SK-N-SH treated with all-trans-retinoic acid at 6 μM for 48 hours (cell line): ENCODE measurements around the gene ANKRD29.

Source experiments
- ATAC-seq: fragments of 200-7000 bp; cut with Tn5 transposase; 3 replicates; pipeline ENCODE4 v1.9.1; 2020; ENCODE audit warnings: mild to moderate bottlenecking, moderate library complexity
- ARNTL ChIP-seq: fragments of 450-650 bp; formaldehyde crosslinking; IDR thresholded peaks from 2 replicates; pipeline ENCODE4 v1.5.0; 2020; ENCODE audit warnings: low read depth, mild to moderate bottlenecking, moderate library complexity, borderline replicate concordance
- BACH2 ChIP-seq: fragments of 250-450 bp; sonication (Bioruptor Pico); IDR thresholded peaks from 2 replicates; pipeline ENCODE4 v1.9.0; 2021; ENCODE audit warnings: mild to moderate bottlenecking, borderline replicate concordance
- CSDC2 ChIP-seq: fragments of 250-450 bp; sonication (Bioruptor Pico); IDR thresholded peaks from 2 replicates; pipeline ENCODE4 v1.5.0; 2020; ENCODE audit warnings: mild to moderate bottlenecking, moderate library complexity
- CSRNP3 ChIP-seq: fragments of 250-450 bp; sonication (Bioruptor Pico); IDR thresholded peaks from 2 replicates; pipeline ENCODE4 v1.5.1; 2021; ENCODE audit warnings: mild to moderate bottlenecking, moderate library complexity
- ESRRG ChIP-seq: fragments of 250-450 bp; sonication (Bioruptor Pico); IDR thresholded peaks from 2 replicates; pipeline ENCODE4 v1.6.1; 2021; ENCODE audit warnings: mild to moderate bottlenecking
- GLIS3 ChIP-seq: fragments of 250-450 bp; sonication (Bioruptor Pico); IDR thresholded peaks from 2 replicates; pipeline ENCODE4 v1.5.0; 2020; ENCODE audit warnings: mild to moderate bottlenecking, moderate library complexity
- ISL1 ChIP-seq: fragments of 250-450 bp; sonication (Bioruptor Pico); IDR thresholded peaks from 2 replicates; pipeline ENCODE4 v2.1.2; 2022; ENCODE audit warnings: mild to moderate bottlenecking, moderate library complexity
- OSR1 ChIP-seq: fragments of 250-450 bp; sonication (Bioruptor Pico); IDR thresholded peaks from 2 replicates; pipeline ENCODE4 v1.8.0; 2022; ENCODE audit warnings: moderate library complexity, mild to moderate bottlenecking, inconsistent platforms
- PATZ1 ChIP-seq: fragments of 250-450 bp; sonication (Bioruptor Pico); IDR thresholded peaks from 2 replicates; pipeline ENCODE4 v1.8.0; 2020; ENCODE audit warnings: mild to moderate bottlenecking, moderate library complexity, borderline replicate concordance
- POU6F1 ChIP-seq: fragments of 250-450 bp; sonication (Bioruptor Pico); IDR thresholded peaks from 2 replicates; pipeline ENCODE4 v1.8.0; 2021; ENCODE audit warnings: low read depth, mild to moderate bottlenecking, moderate library complexity, borderline replicate concordance
- PPARA ChIP-seq: fragments of 250-450 bp; sonication (Bioruptor Pico); IDR thresholded peaks from 2 replicates; pipeline ENCODE4 v1.5.0; 2020; ENCODE audit warnings: mild to moderate bottlenecking, borderline replicate concordance
- RARB ChIP-seq: fragments of 250-450 bp; sonication (Bioruptor Pico); IDR thresholded peaks from 2 replicates; pipeline ENCODE4 v1.8.0; 2021; ENCODE audit warnings: mild to moderate bottlenecking, moderate library complexity
- SNAI2 ChIP-seq: fragments of 250-450 bp; sonication (Bioruptor Pico); IDR thresholded peaks from 2 replicates; pipeline ENCODE4 v1.5.0; 2020; ENCODE audit warnings: mild to moderate bottlenecking, moderate library complexity
- TCF4 ChIP-seq: fragments of 250-450 bp; sonication (Bioruptor Pico); IDR thresholded peaks from 2 replicates; pipeline ENCODE4 v1.8.0; 2021; ENCODE audit warnings: mild to moderate bottlenecking, moderate library complexity, borderline replicate concordance
- TOX ChIP-seq: fragments of 250-450 bp; sonication (Bioruptor Pico); IDR thresholded peaks from 2 replicates; pipeline ENCODE4 v1.8.0; 2021; ENCODE audit warnings: mild to moderate bottlenecking, moderate library complexity, borderline replicate concordance
- ZC3H10 ChIP-seq: fragments of 250-450 bp; sonication (Bioruptor Pico); IDR thresholded peaks from 2 replicates; pipeline ENCODE4 v1.5.1; 2021; ENCODE audit warnings: mild to moderate bottlenecking, moderate library complexity
- ZNF565 ChIP-seq: fragments of 450-650 bp; formaldehyde crosslinking; conservative IDR thresholded peaks from 2 replicates; pipeline ENCODE4 v1.5.0; 2020; ENCODE audit warnings: low read depth, mild to moderate bottlenecking, moderate library complexity
- ZNF8 ChIP-seq: fragments of 450-650 bp; formaldehyde crosslinking; IDR thresholded peaks from 2 replicates; pipeline ENCODE4 v1.5.0; 2020; ENCODE audit warnings: mild to moderate bottlenecking, moderate library complexity
- TF ChIP-seq, protein P1 (sequence below): fragments of 250-450 bp; sonication (Bioruptor Pico); IDR thresholded peaks from 2 replicates; pipeline ENCODE4 v1.5.0; 2020; ENCODE audit warnings: mild to moderate bottlenecking, moderate library complexity
- TF ChIP-seq, protein P2 (sequence below): fragments of 250-450 bp; sonication (Bioruptor Pico); IDR thresholded peaks from 2 replicates; pipeline ENCODE4 v1.5.1; 2020; ENCODE audit warnings: low read depth, mild to moderate bottlenecking, moderate library complexity

The ANKRD29 gene

GRCh38 chr18:23689031-23689615, 26.4 kb upstream of the ANKRD29 start, which contains the start of gene LAMA3:
TSS of gene LAMA3 (plus strand) at chr18:23689453. CDS start at chr18:23689684, 231 bp downstream.
- no peak for TF ChIP-seq ZNF565
- no peak for TF ChIP-seq BACH2 (CRISPR knock-in tag)
- TF ChIP-seq, protein P1, sequence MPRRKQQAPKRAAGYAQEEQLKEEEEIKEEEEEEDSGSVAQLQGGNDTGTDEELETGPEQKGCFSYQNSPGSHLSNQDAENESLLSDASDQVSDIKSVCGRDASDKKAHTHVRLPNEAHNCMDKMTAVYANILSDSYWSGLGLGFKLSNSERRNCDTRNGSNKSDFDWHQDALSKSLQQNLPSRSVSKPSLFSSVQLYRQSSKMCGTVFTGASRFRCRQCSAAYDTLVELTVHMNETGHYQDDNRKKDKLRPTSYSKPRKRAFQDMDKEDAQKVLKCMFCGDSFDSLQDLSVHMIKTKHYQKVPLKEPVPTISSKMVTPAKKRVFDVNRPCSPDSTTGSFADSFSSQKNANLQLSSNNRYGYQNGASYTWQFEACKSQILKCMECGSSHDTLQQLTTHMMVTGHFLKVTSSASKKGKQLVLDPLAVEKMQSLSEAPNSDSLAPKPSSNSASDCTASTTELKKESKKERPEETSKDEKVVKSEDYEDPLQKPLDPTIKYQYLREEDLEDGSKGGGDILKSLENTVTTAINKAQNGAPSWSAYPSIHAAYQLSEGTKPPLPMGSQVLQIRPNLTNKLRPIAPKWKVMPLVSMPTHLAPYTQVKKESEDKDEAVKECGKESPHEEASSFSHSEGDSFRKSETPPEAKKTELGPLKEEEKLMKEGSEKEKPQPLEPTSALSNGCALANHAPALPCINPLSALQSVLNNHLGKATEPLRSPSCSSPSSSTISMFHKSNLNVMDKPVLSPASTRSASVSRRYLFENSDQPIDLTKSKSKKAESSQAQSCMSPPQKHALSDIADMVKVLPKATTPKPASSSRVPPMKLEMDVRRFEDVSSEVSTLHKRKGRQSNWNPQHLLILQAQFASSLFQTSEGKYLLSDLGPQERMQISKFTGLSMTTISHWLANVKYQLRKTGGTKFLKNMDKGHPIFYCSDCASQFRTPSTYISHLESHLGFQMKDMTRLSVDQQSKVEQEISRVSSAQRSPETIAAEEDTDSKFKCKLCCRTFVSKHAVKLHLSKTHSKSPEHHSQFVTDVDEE (CRISPR knock-in tag), result no peak
- no peak for TF ChIP-seq ISL1
- no peak for TF ChIP-seq POU6F1
- TF ChIP-seq, protein P2, sequence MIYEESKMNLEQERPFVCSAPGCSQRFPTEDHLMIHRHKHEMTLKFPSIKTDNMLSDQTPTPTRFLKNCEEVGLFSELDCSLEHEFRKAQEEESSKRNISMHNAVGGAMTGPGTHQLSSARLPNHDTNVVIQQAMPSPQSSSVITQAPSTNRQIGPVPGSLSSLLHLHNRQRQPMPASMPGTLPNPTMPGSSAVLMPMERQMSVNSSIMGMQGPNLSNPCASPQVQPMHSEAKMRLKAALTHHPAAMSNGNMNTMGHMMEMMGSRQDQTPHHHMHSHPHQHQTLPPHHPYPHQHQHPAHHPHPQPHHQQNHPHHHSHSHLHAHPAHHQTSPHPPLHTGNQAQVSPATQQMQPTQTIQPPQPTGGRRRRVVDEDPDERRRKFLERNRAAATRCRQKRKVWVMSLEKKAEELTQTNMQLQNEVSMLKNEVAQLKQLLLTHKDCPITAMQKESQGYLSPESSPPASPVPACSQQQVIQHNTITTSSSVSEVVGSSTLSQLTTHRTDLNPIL (CRISPR knock-in tag), result no peak
- TF ChIP-seq ESRRG, result no peak
- TF ChIP-seq RARB, result no peak
- no peak for TF ChIP-seq GLIS3 (CRISPR knock-in tag)
- no peak for TF ChIP-seq TOX
- TF ChIP-seq PPARA (CRISPR knock-in tag), result no peak
- TF ChIP-seq OSR1 (CRISPR knock-in tag), result no peak
- peak; percentile 87 for ATAC-seq

DNA sequence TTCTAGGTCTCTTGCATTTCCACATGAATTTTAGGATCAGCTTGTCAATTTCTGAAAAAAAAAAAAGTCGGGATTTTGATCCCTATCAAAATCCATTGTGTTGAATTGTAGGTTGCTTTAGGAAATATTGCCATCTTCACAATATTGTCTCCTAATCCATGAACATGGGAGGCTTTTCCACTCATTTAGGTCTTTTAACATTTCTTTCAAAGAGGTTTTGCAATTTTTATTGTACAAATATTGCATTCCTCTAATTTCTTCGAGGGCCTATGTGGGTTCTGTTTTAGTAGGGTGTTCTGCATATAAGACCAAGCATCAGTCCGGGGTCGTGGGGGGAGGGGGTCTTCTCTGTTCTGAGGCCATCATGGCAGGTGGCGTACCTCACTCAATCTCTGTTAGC, 25.8 kb upstream of the ANKRD29 start:
- no peak for TF ChIP-seq ZNF8 (CRISPR knock-in tag)
- TF ChIP-seq PATZ1 (CRISPR knock-in tag), result no peak
- no peak for TF ChIP-seq BACH2 (CRISPR knock-in tag)
- TF ChIP-seq OSR1 (CRISPR knock-in tag), result no peak
- no peak for TF ChIP-seq CSRNP3 (CRISPR knock-in tag)
- no peak for TF ChIP-seq TOX
- TF ChIP-seq ISL1, result no peak
- no peak for TF ChIP-seq CSDC2 (CRISPR knock-in tag)
- TF ChIP-seq ZC3H10 (CRISPR knock-in tag), result no peak
- TF ChIP-seq, protein P2 (CRISPR knock-in tag), result no peak
- no peak for TF ChIP-seq TCF4 (CRISPR knock-in tag)
- no peak for TF ChIP-seq ARNTL (CRISPR knock-in tag)
- no peak for TF ChIP-seq SNAI2 (CRISPR knock-in tag)
- TF ChIP-seq, protein P1 (CRISPR knock-in tag), result no peak
- no peak for ATAC-seq
